PFSK-1 (cell line): Measurements from ENCODE around the gene ZFHX3.

Source experiments
- FOXP2 ChIP-seq: optimal IDR thresholded peaks from 2 replicates; pipeline ENCODE3; 2011; ENCODE audit warnings: borderline replicate concordance, control low read depth, inconsistent platforms; ENCODE audit not compliant: insufficient read depth; ENCODE audit errors: extremely low read length, extremely low read depth
- POLR2AphosphoS5 ChIP-seq: IDR thresholded peaks from 2 replicates; pipeline ENCODE4 v1.6.1; 2012; ENCODE audit warnings: low read depth, mild to moderate bottlenecking, control low read depth, low read length, moderate library complexity
- SIN3A ChIP-seq: IDR thresholded peaks from 2 replicates; pipeline ENCODE4 v1.6.1; 2012; ENCODE audit warnings: mild to moderate bottlenecking, low read length, moderate library complexity, borderline replicate concordance; ENCODE audit not compliant: insufficient read depth
- TAF1 ChIP-seq: IDR thresholded peaks from 2 replicates; pipeline ENCODE4 v1.6.1; 2012; ENCODE audit warnings: low read length, control low read depth, borderline replicate concordance; ENCODE audit not compliant: insufficient read depth
- TF ChIP-seq, protein P1 (sequence below), 2 experiments: IDR thresholded peaks; 2 replicates each; pipeline versions ENCODE4 v1.6.1 to v1.8.0; 2011 to 2012; ENCODE audit warnings: low read depth in 2 of 2, low read length in 2 of 2, control low read depth in 1 of 2, inconsistent platforms in 1 of 2, mild to moderate bottlenecking in 1 of 2, moderate library complexity in 1 of 2; ENCODE audit not compliant: insufficient read depth in 1 of 2

Gene ZFHX3

DNA sequence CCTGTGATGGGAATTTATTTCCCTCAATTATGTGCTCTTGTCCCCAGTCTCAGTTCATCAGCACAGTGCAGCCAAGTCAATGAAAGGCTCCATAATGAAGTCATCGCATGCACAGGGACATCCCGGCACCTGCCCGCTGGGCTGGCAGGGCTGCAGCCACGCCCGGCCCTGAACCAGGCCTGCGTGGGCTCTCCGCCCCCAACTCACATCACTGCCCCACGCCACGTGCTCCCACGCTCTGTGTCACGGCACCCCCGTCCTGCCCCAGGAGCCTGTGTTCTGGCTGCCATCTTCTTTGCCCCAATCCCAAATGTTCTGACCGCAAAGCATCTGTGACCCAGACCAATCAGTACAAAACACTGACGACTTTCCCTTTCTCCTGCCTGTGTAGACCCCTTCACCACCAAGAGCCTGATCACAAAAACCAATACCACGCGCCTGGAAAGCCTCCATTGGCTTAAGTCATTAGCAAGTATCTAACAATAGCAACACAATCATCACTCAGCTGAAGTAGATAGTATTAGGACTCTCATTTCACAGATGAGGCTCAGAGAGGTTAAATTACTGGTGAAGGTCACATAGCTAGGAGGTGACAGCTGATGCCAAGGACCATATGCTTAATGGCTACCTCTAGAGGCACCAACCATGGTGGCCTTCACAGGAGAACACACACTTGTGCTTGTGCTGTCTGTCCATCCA lies 202.5 kb downstream of the ZFHX3 start:
- TF ChIP-seq FOXP2 (no peak), TAF1 (no peak), SIN3A (no peak), POLR2AphosphoS5 (no peak)
- TF ChIP-seq, protein P1, sequence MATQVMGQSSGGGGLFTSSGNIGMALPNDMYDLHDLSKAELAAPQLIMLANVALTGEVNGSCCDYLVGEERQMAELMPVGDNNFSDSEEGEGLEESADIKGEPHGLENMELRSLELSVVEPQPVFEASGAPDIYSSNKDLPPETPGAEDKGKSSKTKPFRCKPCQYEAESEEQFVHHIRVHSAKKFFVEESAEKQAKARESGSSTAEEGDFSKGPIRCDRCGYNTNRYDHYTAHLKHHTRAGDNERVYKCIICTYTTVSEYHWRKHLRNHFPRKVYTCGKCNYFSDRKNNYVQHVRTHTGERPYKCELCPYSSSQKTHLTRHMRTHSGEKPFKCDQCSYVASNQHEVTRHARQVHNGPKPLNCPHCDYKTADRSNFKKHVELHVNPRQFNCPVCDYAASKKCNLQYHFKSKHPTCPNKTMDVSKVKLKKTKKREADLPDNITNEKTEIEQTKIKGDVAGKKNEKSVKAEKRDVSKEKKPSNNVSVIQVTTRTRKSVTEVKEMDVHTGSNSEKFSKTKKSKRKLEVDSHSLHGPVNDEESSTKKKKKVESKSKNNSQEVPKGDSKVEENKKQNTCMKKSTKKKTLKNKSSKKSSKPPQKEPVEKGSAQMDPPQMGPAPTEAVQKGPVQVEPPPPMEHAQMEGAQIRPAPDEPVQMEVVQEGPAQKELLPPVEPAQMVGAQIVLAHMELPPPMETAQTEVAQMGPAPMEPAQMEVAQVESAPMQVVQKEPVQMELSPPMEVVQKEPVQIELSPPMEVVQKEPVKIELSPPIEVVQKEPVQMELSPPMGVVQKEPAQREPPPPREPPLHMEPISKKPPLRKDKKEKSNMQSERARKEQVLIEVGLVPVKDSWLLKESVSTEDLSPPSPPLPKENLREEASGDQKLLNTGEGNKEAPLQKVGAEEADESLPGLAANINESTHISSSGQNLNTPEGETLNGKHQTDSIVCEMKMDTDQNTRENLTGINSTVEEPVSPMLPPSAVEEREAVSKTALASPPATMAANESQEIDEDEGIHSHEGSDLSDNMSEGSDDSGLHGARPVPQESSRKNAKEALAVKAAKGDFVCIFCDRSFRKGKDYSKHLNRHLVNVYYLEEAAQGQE (IDR thresholded peaks at IDR 0.05; ENCODE audit: insufficient read depth in 1 of 2, low read depth in 2 of 2, low read length in 2 of 2) = no peak

DNA sequence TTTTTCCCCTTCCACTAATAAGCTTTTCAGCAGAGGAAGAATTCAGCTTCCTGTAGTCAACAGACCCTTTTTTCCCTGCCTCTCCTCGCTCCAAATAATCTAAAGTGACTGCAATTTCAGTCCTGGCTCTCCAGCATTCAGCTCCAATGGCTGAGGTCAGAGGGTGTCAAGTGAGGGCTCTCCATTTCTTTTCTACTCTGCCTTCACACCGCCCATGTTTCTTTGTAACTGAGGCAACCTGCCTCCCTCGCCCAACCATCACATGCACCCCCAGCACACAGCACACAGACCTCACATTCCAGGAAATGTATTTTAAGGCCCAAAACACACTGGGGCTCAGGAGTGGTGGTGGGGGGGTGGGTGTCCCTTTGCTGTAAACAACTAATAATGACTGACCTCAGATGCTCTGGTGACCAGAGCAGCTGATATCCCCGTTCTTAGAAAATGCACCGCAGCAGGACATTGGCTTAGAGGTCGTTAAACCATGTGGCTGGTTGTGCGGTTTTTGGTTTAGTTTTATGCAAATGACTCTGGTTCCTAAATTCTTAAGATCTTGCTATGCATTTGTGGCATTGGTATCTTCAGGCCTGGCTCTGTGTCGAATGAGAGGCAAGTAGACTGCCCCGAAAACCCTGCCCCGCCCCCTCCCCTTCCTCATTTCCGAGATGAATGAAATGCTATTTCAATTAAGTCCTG lies 203.6 kb downstream of the ZFHX3 start:
- TF ChIP-seq, protein P1 (IDR thresholded peaks at IDR 0.05; ENCODE audit: insufficient read depth in 1 of 2, low read depth in 2 of 2, low read length in 2 of 2) = no peak
- TF ChIP-seq POLR2AphosphoS5 (no peak), SIN3A (no peak), TAF1 (no peak), FOXP2 (no peak)

DNA sequence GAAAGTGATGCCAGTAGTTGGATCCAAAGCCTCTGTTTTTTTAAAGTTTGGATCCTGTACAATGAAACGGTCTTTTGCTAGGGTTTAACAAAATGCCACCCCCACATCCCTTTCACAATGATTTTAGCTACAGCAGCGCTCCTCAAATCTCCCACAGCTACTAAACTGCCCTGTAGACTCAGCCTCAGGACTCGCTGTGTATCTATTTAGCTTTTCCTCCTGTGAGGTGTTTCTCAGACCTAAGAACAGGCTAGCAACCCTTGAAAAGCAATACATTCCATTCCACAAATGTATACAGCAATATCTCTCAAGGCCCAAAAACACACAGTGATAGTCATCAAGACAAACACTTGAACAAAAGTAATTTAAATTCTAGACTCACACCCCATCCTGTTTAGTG lies 206.4 kb downstream of the ZFHX3 start:
- TF ChIP-seq SIN3A = no peak
- TF ChIP-seq, protein P1 (IDR thresholded peaks at IDR 0.05; ENCODE audit: insufficient read depth in 1 of 2, low read depth in 2 of 2, low read length in 2 of 2) = no peak
- no peak for TF ChIP-seq FOXP2
- no peak for TF ChIP-seq POLR2AphosphoS5
- no peak for TF ChIP-seq TAF1

DNA sequence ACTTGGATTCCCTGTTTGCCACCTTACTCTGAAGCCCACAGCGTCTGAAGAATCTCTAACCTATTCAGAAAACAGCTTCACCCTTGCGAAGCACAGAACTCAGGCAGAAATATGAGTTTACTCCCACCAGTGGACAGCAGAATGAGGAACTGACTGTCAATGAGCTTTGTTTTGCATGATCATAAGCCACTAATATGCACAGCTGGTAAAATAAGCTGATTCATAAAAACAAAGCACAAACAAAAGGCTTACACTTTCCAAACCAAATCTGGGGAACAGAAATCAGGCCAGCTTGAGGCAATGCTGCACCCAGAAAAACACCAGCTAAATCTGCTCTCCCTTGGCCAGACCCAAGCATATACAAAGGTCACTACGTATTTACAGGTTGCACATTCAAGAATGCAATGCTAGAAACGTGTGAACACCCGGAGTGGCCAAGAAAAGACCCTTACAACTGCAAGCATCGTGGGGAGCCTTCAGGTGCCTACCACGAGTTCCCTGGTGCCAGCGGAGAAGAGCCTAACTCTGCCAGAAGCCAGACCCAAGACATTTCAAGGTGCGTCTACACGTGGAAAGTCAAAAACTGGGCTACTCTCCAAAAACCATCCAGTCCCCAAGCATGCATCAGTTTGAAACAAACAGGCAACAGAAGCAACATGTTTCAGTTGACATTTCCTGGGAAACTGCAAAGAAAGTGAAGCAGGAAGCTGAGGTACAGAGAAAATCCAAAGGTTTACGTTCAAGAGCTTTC lies 207.1 kb downstream of the ZFHX3 start:
- TF ChIP-seq FOXP2 (no peak), TAF1 (no peak), SIN3A (no peak), POLR2AphosphoS5 (no peak)
- TF ChIP-seq, protein P1 (IDR thresholded peaks at IDR 0.05; ENCODE audit: insufficient read depth in 1 of 2, low read depth in 2 of 2, low read length in 2 of 2) = no peak

DNA sequence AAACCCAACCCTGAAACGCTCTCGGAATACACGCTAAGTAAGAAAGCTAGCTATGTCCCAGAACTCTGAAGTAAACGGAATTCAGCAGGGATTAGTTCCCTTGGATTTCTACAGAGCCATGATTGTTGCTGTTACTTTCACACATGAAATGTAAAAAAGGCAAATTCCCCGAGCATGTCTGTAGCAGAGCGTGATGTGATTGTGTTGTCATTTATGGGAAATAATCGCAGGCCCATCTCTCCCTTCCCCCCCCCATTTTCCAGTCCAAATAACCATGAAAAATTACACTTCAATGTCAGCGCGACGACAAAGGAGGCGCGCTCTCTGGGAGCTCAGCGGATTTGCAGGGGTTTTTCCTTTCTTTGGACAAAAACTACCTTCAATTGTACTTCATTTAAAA lies 209.0 kb downstream of the ZFHX3 start:
- TF ChIP-seq FOXP2 = no peak
- no peak for TF ChIP-seq POLR2AphosphoS5
- TF ChIP-seq, protein P1 (IDR thresholded peaks at IDR 0.05; ENCODE audit: insufficient read depth in 1 of 2, low read depth in 2 of 2, low read length in 2 of 2) = no peak
- no peak for TF ChIP-seq TAF1
- no peak for TF ChIP-seq SIN3A
